K562 (cell line): ENCODE measurements around the gene TUBGCP6. TPM values are rescaled to one million over a fixed set of nuclear protein-coding genes. Genes with fewer than 3 reads are reported as not detected.

ENCODE experiments used
- ATAC-seq: fragments of 200-7000 bp; cut with Tn5 transposase; 3 replicates; pipeline ENCODE4 v1.9.1; 2020; ENCODE audit warnings: moderate library complexity
- BruUV-seq: library from RNA; stranded (reverse); fragments of 400-500 nt; replicated peaks from 2 replicates; lab custom pipeline; 2021; lab: Mats Ljungman, UMichigan
- CTCF ChIA-PET: fragments of 300-600 bp; formaldehyde crosslinking; extraction: SDS; loops from one replicate; lab custom pipeline; 2021; ENCODE audit warnings: low intra/inter-chr PET ratio; lab: Yijun Ruan, JAX
- POLR2A ChIA-PET: fragments of 300-600, 350-650 bp; sonication (Branson Sonifier 250); formaldehyde crosslinking; extraction: SDS; loops from one replicate; lab custom pipeline; 2021; ENCODE audit warnings: antibody characterized with exemption, inconsistent platforms; lab: Yijun Ruan, JAX
- DNase-seq, 4 experiments: peaks; one replicate each; pipeline versions ENCODE4 v3.0.0 to v3.0.0-alpha.2; 2011 to 2018; ENCODE audit warnings: low spot score in 3 of 4, mixed read lengths in 3 of 4; ENCODE audit errors: extremely low read depth in 1 of 4
- FAIRE-seq: peaks from 2 replicates; lab custom pipeline; 2011; peaks lifted over from hg19 to GRCh38; lab: Jason Lieb, UNC
- H2AFZ ChIP-seq: 2 replicates; pipeline ENCODE4 v1.6.0; 2011; ENCODE audit warnings: low read depth, low read length, control low read depth, inconsistent platforms
- H3K27ac ChIP-seq: fragments of 200-600 bp; 3 replicates; pipeline ENCODE4 v1.8.0; 2011; ENCODE audit warnings: low read depth, mild to moderate bottlenecking, control low read depth, inconsistent platforms, low read length, moderate library complexity, mixed read lengths; ENCODE audit errors: extremely low read depth
- H3K27me3 ChIP-seq, 2 experiments: fragments of 300-600 bp in 1 of 2; 2 replicates in 1 of 2; 3 replicates in 1 of 2; pipeline versions ENCODE4 v1.6.0 to v1.8.0; 2011; ENCODE audit warnings: inconsistent platforms in 2 of 2, low read length in 2 of 2, mild to moderate bottlenecking in 1 of 2, mixed read lengths in 1 of 2, moderate library complexity in 1 of 2; ENCODE audit not compliant: control insufficient read depth in 2 of 2, insufficient read depth in 2 of 2
- H3K36me3 ChIP-seq: fragments of 300-600 bp; 3 replicates; pipeline ENCODE4 v1.8.0; 2011; ENCODE audit warnings: mild to moderate bottlenecking, low read length, inconsistent platforms; ENCODE audit not compliant: control insufficient read depth, insufficient read depth
- H3K4me1 ChIP-seq, 2 experiments: fragments of 200-600 bp in 1 of 2; replicated peaks in 1 of 2; 2 replicates in 1 of 2; 3 replicates in 1 of 2; pipeline versions ENCODE4 v1.5.1 to v1.8.0; 2011; ENCODE audit warnings: inconsistent platforms in 2 of 2, low read length in 2 of 2, mild to moderate bottlenecking in 1 of 2, mixed read lengths in 1 of 2, moderate library complexity in 1 of 2; ENCODE audit not compliant: control insufficient read depth in 2 of 2, insufficient read depth in 2 of 2
- H3K4me2 ChIP-seq: 2 replicates; pipeline ENCODE4 v1.6.1; 2011; ENCODE audit warnings: low read length, control low read depth, inconsistent platforms, mixed read lengths; ENCODE audit not compliant: insufficient read depth
- H3K4me3 ChIP-seq: fragments of 200-600 bp; sonication (generic), shearing (Covaris generic); 2 replicates; pipeline ENCODE4 v1.5.1; 2016; ENCODE audit warnings: control low read depth, inconsistent platforms
- H3K79me2 ChIP-seq: fragments of 200-600 bp; 3 replicates; pipeline ENCODE4 v1.8.0; 2011; ENCODE audit warnings: low read length, inconsistent platforms; ENCODE audit not compliant: control insufficient read depth, insufficient read depth
- H3K9ac ChIP-seq, 2 experiments: 2 replicates each; pipeline versions ENCODE4 v1.6.0 to v1.6.1; 2011; ENCODE audit warnings: low read depth in 2 of 2, low read length in 2 of 2, control low read depth in 1 of 2, inconsistent platforms in 1 of 2, mild to moderate bottlenecking in 1 of 2, mixed read lengths in 1 of 2; ENCODE audit not compliant: insufficient read depth in 1 of 2
- H3K9me1 ChIP-seq: one replicate; pipeline ENCODE4 v1.6.0; 2011; ENCODE audit warnings: inconsistent platforms, mild to moderate bottlenecking, low read length, moderate library complexity; ENCODE audit not compliant: control insufficient read depth, insufficient read depth
- H3K9me3 ChIP-seq: replicated peaks from 2 replicates; pipeline ENCODE4 v1.5.1; 2011; ENCODE audit warnings: low read depth, low read length, inconsistent platforms; ENCODE audit not compliant: control insufficient read depth, insufficient read depth
- H4K20me1 ChIP-seq: replicated peaks from 2 replicates; pipeline ENCODE4 v1.6.1; 2011; ENCODE audit warnings: low read length, inconsistent platforms, mixed read lengths; ENCODE audit not compliant: control insufficient read depth, insufficient read depth
- PCBP2 ChIP-seq: fragments of 200-400 bp; formaldehyde crosslinking; IDR thresholded peaks from 2 replicates; pipeline ENCODE4 v1.6.1; 2018; ENCODE audit warnings: low read length, low read depth, mild to moderate bottlenecking, moderate library complexity; ENCODE audit not compliant: poor library complexity, severe bottlenecking
- POLR2G ChIP-seq: fragments of 200-400 bp; formaldehyde crosslinking; IDR thresholded peaks from 2 replicates; pipeline ENCODE4 v1.6.1; 2017; ENCODE audit warnings: low read depth, mild to moderate bottlenecking, antibody characterized with exemption, low read length, moderate library complexity
- PTTG1 ChIP-seq: fragments of 450-650 bp; IDR thresholded peaks from 2 replicates; pipeline ENCODE4 v1.6.1; 2016; ENCODE audit warnings: low read depth, mild to moderate bottlenecking, missing genetic modification characterization, missing compliant biosample characterization
- SIN3B ChIP-seq: fragments of 450-650 bp; IDR thresholded peaks from 2 replicates; pipeline ENCODE4 v1.6.1; 2017; ENCODE audit warnings: low read depth, mild to moderate bottlenecking, moderate library complexity
- ZFPM2 ChIP-seq: fragments of 250-450 bp; sonication (Bioruptor Pico); IDR thresholded peaks from 2 replicates; pipeline ENCODE4 v1.5.1; 2022; ENCODE audit warnings: mild to moderate bottlenecking
- ZNF311 ChIP-seq: fragments of 250-450 bp; sonication (Bioruptor Pico); IDR thresholded peaks from 2 replicates; pipeline ENCODE4 v1.4.0; 2020; ENCODE audit warnings: mild to moderate bottlenecking, moderate library complexity
- WGBS: fragments of 100-300 bp; shearing (Covaris generic); methylation state at CpG from one replicate; pipeline ENCODE4 v1.1.6; 2016; ENCODE audit warnings: low coverage, mixed read lengths; ENCODE audit not compliant: insufficient coverage; ENCODE audit errors: missing lambda C conversion rate; 5-methylcytosine and 5-hydroxymethylcytosine counted together
- in situ Hi-C: fragments of 300-500 bp; cut with MboI; formaldehyde crosslinking; loops from 4 replicates; pipeline ENCODE4 v1.15.0; 2018; ENCODE audit warnings: inconsistent platforms, mixed read lengths
- intact Hi-C: fragments of 100-400 bp; cut with micrococcal nuclease; formaldehyde crosslinking; loops from 2 replicates; pipeline ENCODE4 v1.14.2; 2022
- polyA plus RNA-seq, 8 experiments: library from polyadenylated mRNA; depleted of rRNA in 4 of 8; stranded (reverse) in 5 of 8; unstranded in 3 of 8; fragments of >200 nt; fragmentation: Nextera tagmentation in 2 of 8; fragmentation: Illumina TruSeq in 1 of 8; extraction: Ambion mirVana in 2 of 8; extraction: Trizol in 1 of 8; gene quantifications; 2 replicates each; pipeline versions ENCODE4 v1.2.1 to v1.2.3, GENCODE V29; 2011 to 2014; ENCODE audit warnings: inconsistent platforms in 1 of 8, missing spikeins in 1 of 8
- total RNA-seq, 7 experiments: library from RNA; depleted of rRNA in 6 of 7; stranded (reverse); fragments of >200 nt in 6 of 7; fragmentation: Illumina TruSeq in 2 of 7; extraction: Trizol in 2 of 7; gene quantifications; 2 replicates each; pipeline versions ENCODE4 v1.2.1 to v1.2.3, GENCODE V29; 2011 to 2021; ENCODE audit warnings: low replicate concordance in 1 of 7
- TF ChIP-seq, protein P1 (sequence below), 2 experiments: IDR thresholded peaks; 2 replicates each; pipeline ENCODE4 v1.6.1; 2011; ENCODE audit warnings: borderline replicate concordance in 1 of 2, control low read depth in 1 of 2, low read depth in 1 of 2, low read length in 1 of 2, mild to moderate bottlenecking in 1 of 2, mixed read lengths in 1 of 2, moderate library complexity in 1 of 2; ENCODE audit not compliant: insufficient read depth in 1 of 2, insufficient read length in 1 of 2, poor library complexity in 1 of 2, severe bottlenecking in 1 of 2; ENCODE audit errors: extremely low read depth in 1 of 2
- TF ChIP-seq, protein P2 (sequence below): sonication (generic); formaldehyde crosslinking; IDR thresholded peaks from 2 replicates; pipeline ENCODE4 v1.8.1; 2023; ENCODE audit warnings: mild to moderate bottlenecking, missing genetic modification reagents
- TF ChIP-seq, protein P3 (sequence below): fragments of 250-450 bp; sonication (Bioruptor Pico); IDR thresholded peaks from 2 replicates; pipeline ENCODE4 v1.4.0; 2020

TUBGCP6 gene
- total and polyA plus RNA-seq, 9 of the 15 experiments (the other 6 are each of a cell fraction or from before 2014, with no cell fraction given) = 0.76 to 33.0 (median 10.1) TPM

DNA sequence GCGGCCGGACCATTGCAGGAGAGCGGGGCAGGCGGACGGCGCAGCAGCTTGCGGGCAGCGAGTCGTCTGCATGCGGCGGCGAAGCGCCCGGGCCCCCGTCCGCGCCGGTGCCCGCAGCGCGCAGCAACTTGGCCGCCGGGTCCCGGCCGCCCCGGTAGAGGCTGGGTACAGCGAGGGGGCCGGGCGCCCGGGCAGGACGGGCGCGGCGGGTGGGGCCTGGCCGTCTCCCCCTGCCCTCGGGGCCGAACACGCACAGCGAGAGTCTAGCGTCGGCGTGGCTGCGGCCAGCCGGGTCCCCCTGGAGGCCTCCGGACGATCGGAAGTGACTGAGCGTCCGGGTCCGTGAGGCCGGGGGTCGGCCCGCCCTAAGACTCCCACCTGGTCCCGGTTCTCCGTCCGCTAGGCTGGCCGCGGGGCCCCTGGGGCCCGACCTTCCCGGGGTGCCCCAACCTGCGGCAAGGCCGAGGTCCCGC, 59.9 kb downstream of the TUBGCP6 start:
- peaks cover 32% of the 10 kb centered on the region for H3K79me2 ChIP-seq
- in situ Hi-C loops = no loop called here
- CTCF ChIA-PET = no interaction called here
- peak overlapping the region; percentile 68 to 91; a peak in 3 of 4 replicates for H3K9ac ChIP-seq
- 94% methylated on average over 13 of the region's 63 CpGs for WGBS
- H3K4me1 ChIP-seq = peaks cover 10 to 77% of the 10 kb centered on the region in 2 experiments
- no TSS peak for BruUV-seq
- H4K20me1 ChIP-seq = peaks cover 5% of the 10 kb centered on the region; the same call in 1 of the 2 replicates
- no peaks in the 10 kb centered on the region for H3K27me3 ChIP-seq
- no peaks in the 10 kb centered on the region for H3K9me3 ChIP-seq
- intact Hi-C loops = no loop called here
- no peak for DNase-seq
- FAIRE-seq = no peak
- TF ChIP-seq, protein P1, sequence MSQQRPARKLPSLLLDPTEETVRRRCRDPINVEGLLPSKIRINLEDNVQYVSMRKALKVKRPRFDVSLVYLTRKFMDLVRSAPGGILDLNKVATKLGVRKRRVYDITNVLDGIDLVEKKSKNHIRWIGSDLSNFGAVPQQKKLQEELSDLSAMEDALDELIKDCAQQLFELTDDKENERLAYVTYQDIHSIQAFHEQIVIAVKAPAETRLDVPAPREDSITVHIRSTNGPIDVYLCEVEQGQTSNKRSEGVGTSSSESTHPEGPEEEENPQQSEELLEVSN (IDR thresholded peaks at IDR 0.05; ENCODE audit: borderline replicate concordance in 1 of 2, extremely low read depth in 1 of 2, insufficient read depth in 1 of 2, insufficient read length in 1 of 2, low read depth in 1 of 2, low read length in 1 of 2, poor library complexity in 1 of 2, severe bottlenecking in 1 of 2) = no peak
- no peak for TF ChIP-seq ZFPM2 (CRISPR knock-in tag)
- TF ChIP-seq SIN3B = no peak
- TF ChIP-seq ZNF311 (CRISPR knock-in tag) = no peak
- TF ChIP-seq, protein P2, sequence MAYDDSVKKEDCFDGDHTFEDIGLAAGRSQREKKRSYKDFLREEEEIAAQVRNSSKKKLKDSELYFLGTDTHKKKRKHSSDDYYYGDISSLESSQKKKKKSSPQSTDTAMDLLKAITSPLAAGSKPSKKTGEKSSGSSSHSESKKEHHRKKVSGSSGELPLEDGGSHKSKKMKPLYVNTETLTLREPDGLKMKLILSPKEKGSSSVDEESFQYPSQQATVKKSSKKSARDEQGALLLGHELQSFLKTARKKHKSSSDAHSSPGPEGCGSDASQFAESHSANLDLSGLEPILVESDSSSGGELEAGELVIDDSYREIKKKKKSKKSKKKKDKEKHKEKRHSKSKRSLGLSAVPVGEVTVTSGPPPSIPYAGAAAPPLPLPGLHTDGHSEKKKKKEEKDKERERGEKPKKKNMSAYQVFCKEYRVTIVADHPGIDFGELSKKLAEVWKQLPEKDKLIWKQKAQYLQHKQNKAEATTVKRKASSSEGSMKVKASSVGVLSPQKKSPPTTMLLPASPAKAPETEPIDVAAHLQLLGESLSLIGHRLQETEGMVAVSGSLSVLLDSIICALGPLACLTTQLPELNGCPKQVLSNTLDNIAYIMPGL (CRISPR knock-in tag) = no peak
- TF ChIP-seq PTTG1 (tag) = no peak
- TF ChIP-seq PCBP2 = no peak
- TF ChIP-seq, protein P3, sequence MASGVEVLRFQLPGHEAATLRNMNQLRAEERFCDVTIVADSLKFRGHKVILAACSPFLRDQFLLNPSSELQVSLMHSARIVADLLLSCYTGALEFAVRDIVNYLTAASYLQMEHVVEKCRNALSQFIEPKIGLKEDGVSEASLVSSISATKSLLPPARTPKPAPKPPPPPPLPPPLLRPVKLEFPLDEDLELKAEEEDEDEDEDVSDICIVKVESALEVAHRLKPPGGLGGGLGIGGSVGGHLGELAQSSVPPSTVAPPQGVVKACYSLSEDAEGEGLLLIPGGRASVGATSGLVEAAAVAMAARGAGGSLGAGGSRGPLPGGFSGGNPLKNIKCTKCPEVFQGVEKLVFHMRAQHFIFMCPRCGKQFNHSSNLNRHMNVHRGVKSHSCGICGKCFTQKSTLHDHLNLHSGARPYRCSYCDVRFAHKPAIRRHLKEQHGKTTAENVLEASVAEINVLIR = no peak
- peak; percentile 14; the same call in 1 of the 2 replicates for TF ChIP-seq POLR2G
- TF ChIP-seq, all 486 proteins: peak for 1
- Histone ChIP-seq H3K36me3 (peaks cover 12% of the 10 kb centered on the region; the same call in 1 of the 3 replicates), H3K27ac (peak overlapping the region; percentile 80), H3K4me3 (peak overlapping the region; percentile 22; the same call in 1 of the 2 replicates), H2AFZ (0 out of 2 replicates have a peak overlapping the region, but pooled peaks have one; percentile 91), H3K9me1 (no peaks in the 10 kb centered on the region), H3K4me2 (peak overlapping the region; percentile 72; the same call in 1 of the 2 replicates)
- POLR2A ChIA-PET = interaction anchor here (1.1 to 1.6 kb wide), 2 partner anchors 10 to 14 kb away, joined by 4 to 7 read pairs; partner anchors contain the start of gene PANX2
- no peak for ATAC-seq
